Spleen (tissue), 7 donors: ENCODE measurements around the gene USP34.

Experiments
- CTCF ChIP-seq, 11 experiments: fragments of 200-600 bp in 7 of 11; fragments of 450-650 bp in 4 of 11; sonication (generic) in 4 of 11; IDR thresholded peaks in 8 of 11; conservative IDR thresholded peaks in 3 of 11; 1 replicate in 7 of 11; 2 replicates in 4 of 11; pipeline versions ENCODE4 v1.4.0 to v1.8.0; 2016 to 2021; ENCODE audit warnings: antibody characterized with exemption in 11 of 11, inconsistent platforms in 4 of 11, mild to moderate bottlenecking in 1 of 11
- POLR2AphosphoS5 ChIP-seq, 3 donors: sonication (generic); formaldehyde crosslinking; IDR thresholded peaks; one replicate each; pipeline ENCODE4 v1.5.1; 2017; ENCODE audit warnings: antibody characterized with exemption in 3 of 3
- donor health status: DM: no; HTN: no; CAD: no; lungs with moderate emphysema.
- donor health status: DM: no; HTN: no; CAD: no.
- donor health status: DM: no; HTN: no; CAD: no.

- TF ChIP-seq CTCF (IDR thresholded peaks at IDR 0.05 in 8 of 11, conservative IDR thresholded peaks at IDR 0.05 in 3 of 11) (no peak), POLR2AphosphoS5 (IDR thresholded peaks at IDR 0.05) (no peak)
Measured at GRCh38 chr2:61343141-61343540, 127.7 kb downstream of the USP34 start.
